SK-N-SH (cell line): Measurements from ENCODE around the gene UTS2. TPM values are rescaled to one million over a fixed set of nuclear protein-coding genes. Genes with fewer than 3 reads are reported as not detected.

Source experiments
- CTCF ChIA-PET: fragments of 300-600, 350-600 bp; formaldehyde crosslinking; extraction: SDS; loops from one replicate; lab custom pipeline; 2021; lab: Yijun Ruan, JAX
- POLR2A ChIA-PET: fragments of 350-600 bp; sonication (Branson Sonifier 250); formaldehyde crosslinking; extraction: SDS; loops from one replicate; lab custom pipeline; 2020; ENCODE audit warnings: antibody characterized with exemption, inconsistent platforms; lab: Yijun Ruan, JAX
- DNase-seq: peaks from one replicate; pipeline ENCODE4 v3.0.0; 2012
- H2AFZ ChIP-seq: fragments of 200-600 bp; sonication (generic); 2 replicates; pipeline ENCODE4 v1.8.1; 2016; ENCODE audit warnings: antibody characterized with exemption, mild to moderate bottlenecking, low read depth
- H3F3A ChIP-seq: fragments of 200-600 bp; sonication (generic); replicated peaks from 2 replicates; pipeline ENCODE3; 2016; ENCODE audit warnings: antibody characterized with exemption, mild to moderate bottlenecking; ENCODE audit not compliant: insufficient read depth
- H3K27ac ChIP-seq, 2 experiments: fragments of 200-500 bp in 1 of 2; fragments of 200-600 bp in 1 of 2; sonication (Bioruptor generic) in 1 of 2; sonication (generic), shearing (Covaris generic) in 1 of 2; 2 replicates each; pipeline versions ENCODE4 v1.5.1 to v1.6.1; 2014 to 2016; ENCODE audit warnings: low read depth in 2 of 2, inconsistent platforms in 1 of 2, low read length in 1 of 2, mild to moderate bottlenecking in 1 of 2, mixed read lengths in 1 of 2
- H3K27me3 ChIP-seq: fragments of 200-600 bp; sonication (generic), shearing (Covaris generic); 2 replicates; pipeline ENCODE4 v1.6.1; 2016; ENCODE audit warnings: mixed run types; ENCODE audit not compliant: insufficient read depth
- H3K36me3 ChIP-seq, 2 experiments: fragments of 200-500 bp in 1 of 2; fragments of 200-600 bp in 1 of 2; sonication (Bioruptor generic) in 1 of 2; sonication (generic) in 1 of 2; replicated peaks in 1 of 2; 2 replicates each; pipeline versions ENCODE3 to v1.5.1; 2014 to 2016; ENCODE audit warnings: low read length in 1 of 2, mild to moderate bottlenecking in 1 of 2; ENCODE audit not compliant: insufficient read depth in 2 of 2, control insufficient read depth in 1 of 2
- H3K4me1 ChIP-seq, 2 experiments: fragments of 200-500 bp in 1 of 2; fragments of 200-600 bp in 1 of 2; sonication (Bioruptor generic) in 1 of 2; sonication (generic), shearing (Covaris generic) in 1 of 2; 2 replicates each; pipeline versions ENCODE4 v1.5.1 to v1.6.1; 2014 to 2016; ENCODE audit warnings: low read depth in 1 of 2, low read length in 1 of 2, mixed run types in 1 of 2; ENCODE audit not compliant: insufficient read depth in 2 of 2, control insufficient read depth in 1 of 2
- H3K4me2 ChIP-seq: fragments of 200-600 bp; sonication (generic), shearing (Covaris generic); 2 replicates; pipeline ENCODE4 v1.6.1; 2017; ENCODE audit warnings: mixed run types
- H3K4me3 ChIP-seq, 2 experiments: fragments of 200-500 bp in 1 of 2; fragments of 200-600 bp in 1 of 2; sonication (Bioruptor generic) in 1 of 2; sonication (generic), shearing (Covaris generic) in 1 of 2; 2 replicates each; pipeline versions ENCODE4 v1.5.1 to v1.8.1; 2014 to 2016; ENCODE audit warnings: low read depth in 2 of 2, inconsistent platforms in 1 of 2, low read length in 1 of 2, mild to moderate bottlenecking in 1 of 2, mixed read lengths in 1 of 2, moderate library complexity in 1 of 2
- H3K79me2 ChIP-seq: fragments of 200-600 bp; sonication (generic); 2 replicates; pipeline ENCODE4 v1.8.1; 2017; ENCODE audit warnings: mild to moderate bottlenecking; ENCODE audit not compliant: insufficient read depth
- H3K9ac ChIP-seq: fragments of 200-600 bp; sonication (generic); 2 replicates; pipeline ENCODE4 v1.6.1; 2017; ENCODE audit warnings: mixed run types
- H3K9me2 ChIP-seq: fragments of 200-600 bp; sonication (generic); 2 replicates; pipeline ENCODE4 v1.6.1; 2017; ENCODE audit warnings: mixed run types
- H3K9me3 ChIP-seq: fragments of 200-600 bp; sonication (generic); 2 replicates; pipeline ENCODE4 v1.6.1; 2017; ENCODE audit warnings: mixed run types, mild to moderate bottlenecking, moderate library complexity
- H4K20me1 ChIP-seq: fragments of 200-600 bp; sonication (generic); 2 replicates; pipeline ENCODE4 v1.6.1; 2017; ENCODE audit warnings: mild to moderate bottlenecking, mixed run types; ENCODE audit not compliant: insufficient read depth
- ELF1 ChIP-seq: IDR thresholded peaks from 2 replicates; pipeline ENCODE4 v1.4.0; 2012
- EP300 ChIP-seq, 2 experiments: IDR thresholded peaks; 2 replicates each; pipeline versions ENCODE4 v1.4.0 to v1.6.1; 2012; ENCODE audit warnings: borderline replicate concordance in 1 of 2, low read depth in 1 of 2, low read length in 1 of 2
- EZH2phosphoT487 ChIP-seq: fragments of 200-600 bp; sonication (generic); IDR thresholded peaks from 2 replicates; pipeline ENCODE4 v1.6.1; 2017; ENCODE audit warnings: low read depth, mixed run types, mild to moderate bottlenecking, antibody characterized with exemption, moderate library complexity, borderline replicate concordance
- FOSL2 ChIP-seq: IDR thresholded peaks from 2 replicates; pipeline ENCODE4 v1.4.0; 2012; ENCODE audit warnings: low read depth, mild to moderate bottlenecking, moderate library complexity, borderline replicate concordance
- FOXJ3 ChIP-seq: sonication (generic); formaldehyde crosslinking; IDR thresholded peaks from 2 replicates; pipeline ENCODE4 v1.5.1; 2020; ENCODE audit warnings: mild to moderate bottlenecking, missing genetic modification reagents
- FOXM1 ChIP-seq: IDR thresholded peaks from 2 replicates; pipeline ENCODE4 v1.4.0; 2012; ENCODE audit warnings: low read depth, mild to moderate bottlenecking
- JUND ChIP-seq: IDR thresholded peaks from 2 replicates; pipeline ENCODE4 v1.4.0; 2012
- MAX ChIP-seq: IDR thresholded peaks from 2 replicates; pipeline ENCODE4 v1.4.0; 2012; ENCODE audit warnings: low read depth
- MEF2A ChIP-seq: IDR thresholded peaks from 2 replicates; pipeline ENCODE4 v1.4.0; 2012; ENCODE audit warnings: low read depth, borderline replicate concordance
- MXI1 ChIP-seq: IDR thresholded peaks from 2 replicates; pipeline ENCODE4 v1.6.1; 2012; ENCODE audit warnings: mild to moderate bottlenecking, low read depth, low read length, improper control_type of control experiment
- NRF1 ChIP-seq: IDR thresholded peaks from 2 replicates; pipeline ENCODE4 v1.6.1; 2012; ENCODE audit warnings: low read depth, mild to moderate bottlenecking, low read length
- POLR2AphosphoS5 ChIP-seq: IDR thresholded peaks from 2 replicates; pipeline ENCODE4 v1.6.1; 2012; ENCODE audit warnings: low read depth, low read length
- RCOR1 ChIP-seq: fragments of 150-350 bp; IDR thresholded peaks from 2 replicates; pipeline ENCODE4 v1.6.1; 2017; ENCODE audit warnings: antibody characterized with exemption, low read length
- REST ChIP-seq: IDR thresholded peaks from 2 replicates; pipeline ENCODE4 v1.6.1; 2012; ENCODE audit warnings: mild to moderate bottlenecking, low read depth, low read length, moderate library complexity
- SIN3A ChIP-seq: IDR thresholded peaks from 2 replicates; pipeline ENCODE4 v1.6.1; 2012; ENCODE audit warnings: low read depth, mild to moderate bottlenecking, low read length, moderate library complexity, borderline replicate concordance
- SMC3 ChIP-seq: IDR thresholded peaks from 2 replicates; pipeline ENCODE4 v1.6.1; 2012; ENCODE audit warnings: low read depth, low read length, improper control_type of control experiment
- ZBTB33 ChIP-seq: IDR thresholded peaks from 2 replicates; pipeline ENCODE4 v1.4.0; 2012; ENCODE audit warnings: low read depth, borderline replicate concordance
- WGBS: methylation state at CpG from one replicate; pipeline ENCODE4 v1.1.6; 2017; ENCODE audit warnings: low lambda C conversion rate; 5-methylcytosine and 5-hydroxymethylcytosine counted together
- polyA plus RNA-seq, 3 experiments: library from polyadenylated mRNA; depleted of rRNA; stranded (reverse); fragments of >200 nt; gene quantifications; 2 replicates each; pipeline ENCODE4 v1.2.3, GENCODE V29; 2012
- TF ChIP-seq, protein P1 (sequence below): IDR thresholded peaks from 2 replicates; pipeline ENCODE4 v1.4.0; 2012; ENCODE audit warnings: low read depth, borderline replicate concordance

The UTS2 gene
- polyA plus RNA-seq, 1 of the 3 experiments (the other 2 are of a cell fraction): 0.13 TPM

DNA sequence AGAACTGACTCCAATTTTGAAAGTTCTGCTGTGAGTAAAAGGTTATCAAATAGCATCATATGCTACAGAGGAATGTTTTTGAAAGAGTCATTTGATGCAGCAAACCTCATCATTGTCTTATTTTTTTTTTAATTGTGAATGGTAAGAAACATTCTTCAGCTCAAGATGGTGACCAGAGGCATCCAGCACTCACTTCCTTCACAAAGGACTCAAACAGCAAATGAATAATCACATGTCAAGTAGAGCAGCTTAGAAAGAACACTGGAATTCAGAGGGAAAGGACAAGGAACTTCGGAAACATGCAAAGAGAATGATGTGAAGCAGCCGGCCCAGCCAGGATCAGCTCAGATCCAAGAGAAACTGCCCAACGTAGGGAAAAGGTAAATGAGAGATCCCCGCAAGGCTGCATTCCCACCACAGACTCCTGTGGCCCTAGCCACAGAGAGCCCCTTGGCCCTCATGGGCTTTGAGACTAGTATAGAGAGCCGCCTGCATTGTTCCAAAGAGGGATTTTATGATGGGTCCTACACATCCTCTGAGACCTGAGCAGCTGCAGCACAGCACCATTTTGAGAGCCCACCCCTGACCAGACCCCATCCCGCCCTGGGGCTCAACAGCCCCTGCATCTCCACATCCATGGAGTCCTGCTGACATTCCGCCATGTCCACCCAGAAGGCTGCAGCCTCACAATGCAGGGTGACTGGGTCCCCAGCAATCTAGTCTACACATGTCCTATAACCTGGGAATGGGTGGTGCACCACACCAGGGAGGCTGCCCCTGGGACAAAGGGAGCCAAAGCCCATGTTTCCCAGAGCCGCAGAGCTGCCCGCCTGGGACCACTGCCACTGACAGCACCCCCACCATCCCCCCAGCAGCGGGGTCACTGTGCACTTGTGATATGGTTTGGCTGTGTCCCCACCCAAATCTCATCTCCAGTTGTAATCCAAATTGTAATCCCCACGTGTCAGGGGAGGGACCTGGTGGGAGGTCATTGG lies 21.2 kb upstream of the UTS2 start:
- Histone ChIP-seq H3K27me3 (no peaks in the 10 kb centered on the region), H3K27ac (no peak overlapping the region), H3K36me3 (no peaks in the 10 kb centered on the region), H3F3A (no peaks in the 10 kb centered on the region), H2AFZ (no peak overlapping the region), H3K4me3 (no peak overlapping the region), H3K4me1 (no peaks in the 10 kb centered on the region), H3K9me3 (no peaks in the 10 kb centered on the region), H4K20me1 (no peaks in the 10 kb centered on the region), H3K79me2 (no peaks in the 10 kb centered on the region), H3K4me2 (no peak overlapping the region), H3K9ac (no peak overlapping the region), H3K9me2 (no peaks in the 10 kb centered on the region)
- no peak for DNase-seq
- WGBS: 67% methylated on average over 10 of the region's 11 CpGs
- POLR2A ChIA-PET: no interaction called here
- CTCF ChIA-PET: no interaction called here
- no peak for TF ChIP-seq FOSL2
- TF ChIP-seq EZH2phosphoT487: no peak
- no peak for TF ChIP-seq RCOR1
- no peak for TF ChIP-seq NRF1
- TF ChIP-seq JUND: no peak
- no peak for TF ChIP-seq MXI1
- TF ChIP-seq SMC3: no peak
- no peak for TF ChIP-seq SIN3A
- TF ChIP-seq MEF2A: no peak
- no peak for TF ChIP-seq FOXM1
- TF ChIP-seq FOXJ3 (CRISPR knock-in tag): no peak
- TF ChIP-seq REST: no peak
- TF ChIP-seq EP300 (IDR thresholded peaks at IDR 0.05; ENCODE audit: borderline replicate concordance in 1 of 2, low read depth in 1 of 2, low read length in 1 of 2): no peak

DNA sequence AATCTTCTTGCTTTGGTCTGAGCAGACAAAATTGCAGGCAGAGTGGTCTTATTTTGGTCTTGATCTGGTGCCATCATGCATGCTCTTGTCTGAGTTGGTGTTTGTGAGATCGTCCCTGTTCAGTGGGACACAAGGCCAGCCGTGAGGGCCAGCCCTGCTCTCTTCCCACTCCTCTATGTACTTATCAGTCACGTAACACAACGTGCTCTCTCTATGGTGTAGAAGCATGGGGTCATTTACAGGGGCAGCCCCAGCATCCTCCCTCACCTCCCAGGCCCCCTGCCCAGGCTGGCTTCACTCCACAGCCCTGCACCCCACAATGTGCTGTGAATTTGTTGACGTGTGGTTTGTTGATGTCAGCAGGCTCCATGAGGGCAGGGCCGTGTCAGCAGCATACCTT lies 18.3 kb upstream of the UTS2 start:
- H4K20me1 ChIP-seq: no peaks in the 10 kb centered on the region
- H2AFZ ChIP-seq: no peak overlapping the region
- H3K4me1 ChIP-seq: no peaks in the 10 kb centered on the region
- H3K9me3 ChIP-seq: no peaks in the 10 kb centered on the region
- DNase-seq: no peak
- TF ChIP-seq ELF1 (no peak), FOXJ3 (CRISPR knock-in tag) (no peak), FOXM1 (no peak), FOSL2 (no peak), MAX (no peak), MEF2A (no peak), MXI1 (no peak), SMC3 (no peak), JUND (no peak), ZBTB33 (no peak), POLR2AphosphoS5 (no peak)
- TF ChIP-seq, protein P1, sequence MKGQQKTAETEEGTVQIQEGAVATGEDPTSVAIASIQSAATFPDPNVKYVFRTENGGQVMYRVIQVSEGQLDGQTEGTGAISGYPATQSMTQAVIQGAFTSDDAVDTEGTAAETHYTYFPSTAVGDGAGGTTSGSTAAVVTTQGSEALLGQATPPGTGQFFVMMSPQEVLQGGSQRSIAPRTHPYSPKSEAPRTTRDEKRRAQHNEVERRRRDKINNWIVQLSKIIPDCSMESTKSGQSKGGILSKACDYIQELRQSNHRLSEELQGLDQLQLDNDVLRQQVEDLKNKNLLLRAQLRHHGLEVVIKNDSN: no peak
- no peaks in the 10 kb centered on the region for H3K9me2 ChIP-seq
- no peak overlapping the region for H3K4me3 ChIP-seq
- H3F3A ChIP-seq: no peaks in the 10 kb centered on the region
- no peak overlapping the region for H3K4me2 ChIP-seq
- H3K36me3 ChIP-seq: no peaks in the 10 kb centered on the region
- H3K79me2 ChIP-seq: no peaks in the 10 kb centered on the region
- ChIA-PET CTCF (no interaction called here), POLR2A (no interaction called here)
- 60% methylated on average over 4 of the region's 6 CpGs for WGBS
- H3K9ac ChIP-seq: no peak overlapping the region
- H3K27me3 ChIP-seq: no peaks in the 10 kb centered on the region
- no peak overlapping the region for H3K27ac ChIP-seq
